SK-N-SH (cell line): ENCODE measurements around the gene SLC26A4. TPM values are rescaled to one million over a fixed set of nuclear protein-coding genes. Genes with fewer than 3 reads are reported as not detected.

Experiments used
- CTCF ChIA-PET: fragments of 300-600, 350-600 bp; formaldehyde crosslinking; extraction: SDS; loops from one replicate; lab custom pipeline; 2021; lab: Yijun Ruan, JAX
- POLR2A ChIA-PET: fragments of 350-600 bp; sonication (Branson Sonifier 250); formaldehyde crosslinking; extraction: SDS; loops from one replicate; lab custom pipeline; 2020; ENCODE audit warnings: antibody characterized with exemption, inconsistent platforms; lab: Yijun Ruan, JAX
- DNase-seq: peaks from one replicate; pipeline ENCODE4 v3.0.0; 2012
- H2AFZ ChIP-seq: fragments of 200-600 bp; sonication (generic); 2 replicates; pipeline ENCODE4 v1.8.1; 2016; ENCODE audit warnings: antibody characterized with exemption, mild to moderate bottlenecking, low read depth
- H3F3A ChIP-seq: fragments of 200-600 bp; sonication (generic); replicated peaks from 2 replicates; pipeline ENCODE3; 2016; ENCODE audit warnings: antibody characterized with exemption, mild to moderate bottlenecking; ENCODE audit not compliant: insufficient read depth
- H3K27ac ChIP-seq, 2 experiments: fragments of 200-500 bp in 1 of 2; fragments of 200-600 bp in 1 of 2; sonication (Bioruptor generic) in 1 of 2; sonication (generic), shearing (Covaris generic) in 1 of 2; 2 replicates each; pipeline versions ENCODE4 v1.5.1 to v1.6.1; 2014 to 2016; ENCODE audit warnings: low read depth in 2 of 2, inconsistent platforms in 1 of 2, low read length in 1 of 2, mild to moderate bottlenecking in 1 of 2, mixed read lengths in 1 of 2
- H3K27me3 ChIP-seq: fragments of 200-600 bp; sonication (generic), shearing (Covaris generic); 2 replicates; pipeline ENCODE4 v1.6.1; 2016; ENCODE audit warnings: mixed run types; ENCODE audit not compliant: insufficient read depth
- H3K36me3 ChIP-seq, 2 experiments: fragments of 200-500 bp in 1 of 2; fragments of 200-600 bp in 1 of 2; sonication (Bioruptor generic) in 1 of 2; sonication (generic) in 1 of 2; replicated peaks in 1 of 2; 2 replicates each; pipeline versions ENCODE3 to v1.5.1; 2014 to 2016; ENCODE audit warnings: low read length in 1 of 2, mild to moderate bottlenecking in 1 of 2; ENCODE audit not compliant: insufficient read depth in 2 of 2, control insufficient read depth in 1 of 2
- H3K4me1 ChIP-seq, 2 experiments: fragments of 200-500 bp in 1 of 2; fragments of 200-600 bp in 1 of 2; sonication (Bioruptor generic) in 1 of 2; sonication (generic), shearing (Covaris generic) in 1 of 2; 2 replicates each; pipeline versions ENCODE4 v1.5.1 to v1.6.1; 2014 to 2016; ENCODE audit warnings: low read depth in 1 of 2, low read length in 1 of 2, mixed run types in 1 of 2; ENCODE audit not compliant: insufficient read depth in 2 of 2, control insufficient read depth in 1 of 2
- H3K4me2 ChIP-seq: fragments of 200-600 bp; sonication (generic), shearing (Covaris generic); 2 replicates; pipeline ENCODE4 v1.6.1; 2017; ENCODE audit warnings: mixed run types
- H3K4me3 ChIP-seq, 2 experiments: fragments of 200-500 bp in 1 of 2; fragments of 200-600 bp in 1 of 2; sonication (Bioruptor generic) in 1 of 2; sonication (generic), shearing (Covaris generic) in 1 of 2; 2 replicates each; pipeline versions ENCODE4 v1.5.1 to v1.8.1; 2014 to 2016; ENCODE audit warnings: low read depth in 2 of 2, inconsistent platforms in 1 of 2, low read length in 1 of 2, mild to moderate bottlenecking in 1 of 2, mixed read lengths in 1 of 2, moderate library complexity in 1 of 2
- H3K79me2 ChIP-seq: fragments of 200-600 bp; sonication (generic); 2 replicates; pipeline ENCODE4 v1.8.1; 2017; ENCODE audit warnings: mild to moderate bottlenecking; ENCODE audit not compliant: insufficient read depth
- H3K9ac ChIP-seq: fragments of 200-600 bp; sonication (generic); 2 replicates; pipeline ENCODE4 v1.6.1; 2017; ENCODE audit warnings: mixed run types
- H3K9me2 ChIP-seq: fragments of 200-600 bp; sonication (generic); 2 replicates; pipeline ENCODE4 v1.6.1; 2017; ENCODE audit warnings: mixed run types
- H3K9me3 ChIP-seq: fragments of 200-600 bp; sonication (generic); 2 replicates; pipeline ENCODE4 v1.6.1; 2017; ENCODE audit warnings: mixed run types, mild to moderate bottlenecking, moderate library complexity
- H4K20me1 ChIP-seq: fragments of 200-600 bp; sonication (generic); 2 replicates; pipeline ENCODE4 v1.6.1; 2017; ENCODE audit warnings: mild to moderate bottlenecking, mixed run types; ENCODE audit not compliant: insufficient read depth
- CTCF ChIP-seq: fragments of 200-600 bp; sonication (generic); IDR thresholded peaks from 2 replicates; pipeline ENCODE4 v1.6.1; 2017; ENCODE audit warnings: antibody characterized with exemption, mild to moderate bottlenecking, moderate library complexity
- FOXJ3 ChIP-seq: sonication (generic); formaldehyde crosslinking; IDR thresholded peaks from 2 replicates; pipeline ENCODE4 v1.5.1; 2020; ENCODE audit warnings: mild to moderate bottlenecking, missing genetic modification reagents
- FOXM1 ChIP-seq: IDR thresholded peaks from 2 replicates; pipeline ENCODE4 v1.4.0; 2012; ENCODE audit warnings: low read depth, mild to moderate bottlenecking
- GABPA ChIP-seq: IDR thresholded peaks from 2 replicates; pipeline ENCODE4 v1.4.0; 2012; ENCODE audit warnings: low read depth, mild to moderate bottlenecking
- JUND ChIP-seq: IDR thresholded peaks from 2 replicates; pipeline ENCODE4 v1.4.0; 2012
- MXI1 ChIP-seq: IDR thresholded peaks from 2 replicates; pipeline ENCODE4 v1.6.1; 2012; ENCODE audit warnings: mild to moderate bottlenecking, low read depth, low read length, improper control_type of control experiment
- RAD21 ChIP-seq: IDR thresholded peaks from 2 replicates; pipeline ENCODE4 v1.6.1; 2012; ENCODE audit warnings: mild to moderate bottlenecking, low read length
- RCOR1 ChIP-seq: fragments of 150-350 bp; IDR thresholded peaks from 2 replicates; pipeline ENCODE4 v1.6.1; 2017; ENCODE audit warnings: antibody characterized with exemption, low read length
- RFX5 ChIP-seq: IDR thresholded peaks from 2 replicates; pipeline ENCODE4 v1.6.1; 2012; ENCODE audit warnings: mild to moderate bottlenecking, improper control_type of control experiment, low read length
- SMC3 ChIP-seq: IDR thresholded peaks from 2 replicates; pipeline ENCODE4 v1.6.1; 2012; ENCODE audit warnings: low read depth, low read length, improper control_type of control experiment
- TAF1 ChIP-seq: IDR thresholded peaks from 2 replicates; pipeline ENCODE4 v1.6.1; 2012; ENCODE audit warnings: low read depth, mild to moderate bottlenecking, low read length, moderate library complexity, borderline replicate concordance
- USF1 ChIP-seq: IDR thresholded peaks from 2 replicates; pipeline ENCODE4 v1.4.0; 2012; ENCODE audit warnings: low read depth, borderline replicate concordance
- YY1 ChIP-seq: IDR thresholded peaks from 2 replicates; pipeline ENCODE4 v1.4.0; 2012; ENCODE audit warnings: low read depth, mild to moderate bottlenecking
- ZBTB33 ChIP-seq: IDR thresholded peaks from 2 replicates; pipeline ENCODE4 v1.4.0; 2012; ENCODE audit warnings: low read depth, borderline replicate concordance
- WGBS: methylation state at CpG from one replicate; pipeline ENCODE4 v1.1.6; 2017; ENCODE audit warnings: low lambda C conversion rate; 5-methylcytosine and 5-hydroxymethylcytosine counted together
- polyA plus RNA-seq, 3 experiments: library from polyadenylated mRNA; depleted of rRNA; stranded (reverse); fragments of >200 nt; gene quantifications; 2 replicates each; pipeline ENCODE4 v1.2.3, GENCODE V29; 2012

SLC26A4 gene
- polyA plus RNA-seq, 1 of the 3 experiments (the other 2 are of a cell fraction), result 0.61 TPM

GRCh38 chr7:107712025-107712424 lies 51.4 kb downstream of the SLC26A4 start:
- Histone ChIP-seq H3K79me2 (no peaks in the 10 kb centered on the region), H2AFZ (no peak overlapping the region), H3F3A (no peaks in the 10 kb centered on the region), H3K4me3 (no peak overlapping the region), H3K4me2 (no peak overlapping the region), H3K36me3 (no peaks in the 10 kb centered on the region), H3K9ac (no peak overlapping the region), H4K20me1 (no peaks in the 10 kb centered on the region), H3K27ac (no peak overlapping the region), H3K27me3 (no peaks in the 10 kb centered on the region), H3K9me2 (no peaks in the 10 kb centered on the region), H3K4me1 (no peaks in the 10 kb centered on the region), H3K9me3 (no peaks in the 10 kb centered on the region)
- CTCF ChIA-PET, result interaction anchor here (1.3 to 2.8 kb wide), 4 partner anchors 11 to 248 kb away, joined by 3 to 17 read pairs (median 9); no protein-coding TSS in a partner anchor
- DNase-seq, result no peak
- POLR2A ChIA-PET, result no interaction called here
- TF ChIP-seq YY1 (no peak), ZBTB33 (no peak), FOXJ3 (no peak), JUND (no peak), FOXM1 (no peak), CTCF (no peak), RCOR1 (no peak), TAF1 (no peak)
- 48% methylated on average over 1 of the region's 1 CpG for WGBS

GRCh38 chr7:107712896-107713295 lies 52.3 kb downstream of the SLC26A4 start:
- Histone ChIP-seq H3K4me2 (no peak overlapping the region), H2AFZ (no peak overlapping the region), H3K4me1 (no peaks in the 10 kb centered on the region), H3K9ac (no peak overlapping the region), H3K9me3 (no peaks in the 10 kb centered on the region), H3K79me2 (no peaks in the 10 kb centered on the region), H3K36me3 (no peaks in the 10 kb centered on the region), H3K27ac (no peak overlapping the region), H3K9me2 (no peaks in the 10 kb centered on the region), H3F3A (no peaks in the 10 kb centered on the region), H3K27me3 (no peaks in the 10 kb centered on the region), H4K20me1 (no peaks in the 10 kb centered on the region), H3K4me3 (no peak overlapping the region)
- ChIA-PET POLR2A (no interaction called here), CTCF (interaction anchor here (0.7 to 2.8 kb wide), 4 partner anchors 10 to 249 kb away, joined by 3 to 17 read pairs (median 8); no protein-coding TSS in a partner anchor)
- DNase-seq, result no peak
- whole genome bisulfite sequencing, result 78% methylated on average over 1 of the region's 1 CpG
- TF ChIP-seq FOXJ3 (no peak), MXI1 (no peak), SMC3 (no peak), RAD21 (no peak), USF1 (no peak), RFX5 (no peak), GABPA (no peak)
